SK-N-SH (cell line): ENCODE data around the gene GAPVD1. TPM values are rescaled to one million over a fixed set of nuclear protein-coding genes. Genes with fewer than 3 reads are reported as not detected.

Source experiments
- CTCF ChIA-PET: fragments of 300-600, 350-600 bp; formaldehyde crosslinking; extraction: SDS; loops from one replicate; lab custom pipeline; 2021; lab: Yijun Ruan, JAX
- POLR2A ChIA-PET: fragments of 350-600 bp; sonication (Branson Sonifier 250); formaldehyde crosslinking; extraction: SDS; loops from one replicate; lab custom pipeline; 2020; ENCODE audit warnings: antibody characterized with exemption, inconsistent platforms; lab: Yijun Ruan, JAX
- DNase-seq: peaks from one replicate; pipeline ENCODE4 v3.0.0; 2012
- H2AFZ ChIP-seq: fragments of 200-600 bp; sonication (generic); 2 replicates; pipeline ENCODE4 v1.8.1; 2016; ENCODE audit warnings: antibody characterized with exemption, mild to moderate bottlenecking, low read depth
- H3F3A ChIP-seq: fragments of 200-600 bp; sonication (generic); replicated peaks from 2 replicates; pipeline ENCODE3; 2016; ENCODE audit warnings: antibody characterized with exemption, mild to moderate bottlenecking; ENCODE audit not compliant: insufficient read depth
- H3K27ac ChIP-seq, 2 experiments: fragments of 200-500 bp in 1 of 2; fragments of 200-600 bp in 1 of 2; sonication (Bioruptor generic) in 1 of 2; sonication (generic), shearing (Covaris generic) in 1 of 2; 2 replicates each; pipeline versions ENCODE4 v1.5.1 to v1.6.1; 2014 to 2016; ENCODE audit warnings: low read depth in 2 of 2, inconsistent platforms in 1 of 2, low read length in 1 of 2, mild to moderate bottlenecking in 1 of 2, mixed read lengths in 1 of 2
- H3K27me3 ChIP-seq: fragments of 200-600 bp; sonication (generic), shearing (Covaris generic); 2 replicates; pipeline ENCODE4 v1.6.1; 2016; ENCODE audit warnings: mixed run types; ENCODE audit not compliant: insufficient read depth
- H3K36me3 ChIP-seq, 2 experiments: fragments of 200-500 bp in 1 of 2; fragments of 200-600 bp in 1 of 2; sonication (Bioruptor generic) in 1 of 2; sonication (generic) in 1 of 2; replicated peaks in 1 of 2; 2 replicates each; pipeline versions ENCODE3 to v1.5.1; 2014 to 2016; ENCODE audit warnings: low read length in 1 of 2, mild to moderate bottlenecking in 1 of 2; ENCODE audit not compliant: insufficient read depth in 2 of 2, control insufficient read depth in 1 of 2
- H3K4me1 ChIP-seq, 2 experiments: fragments of 200-500 bp in 1 of 2; fragments of 200-600 bp in 1 of 2; sonication (Bioruptor generic) in 1 of 2; sonication (generic), shearing (Covaris generic) in 1 of 2; 2 replicates each; pipeline versions ENCODE4 v1.5.1 to v1.6.1; 2014 to 2016; ENCODE audit warnings: low read depth in 1 of 2, low read length in 1 of 2, mixed run types in 1 of 2; ENCODE audit not compliant: insufficient read depth in 2 of 2, control insufficient read depth in 1 of 2
- H3K4me2 ChIP-seq: fragments of 200-600 bp; sonication (generic), shearing (Covaris generic); 2 replicates; pipeline ENCODE4 v1.6.1; 2017; ENCODE audit warnings: mixed run types
- H3K4me3 ChIP-seq, 2 experiments: fragments of 200-500 bp in 1 of 2; fragments of 200-600 bp in 1 of 2; sonication (Bioruptor generic) in 1 of 2; sonication (generic), shearing (Covaris generic) in 1 of 2; 2 replicates each; pipeline versions ENCODE4 v1.5.1 to v1.8.1; 2014 to 2016; ENCODE audit warnings: low read depth in 2 of 2, inconsistent platforms in 1 of 2, low read length in 1 of 2, mild to moderate bottlenecking in 1 of 2, mixed read lengths in 1 of 2, moderate library complexity in 1 of 2
- H3K79me2 ChIP-seq: fragments of 200-600 bp; sonication (generic); 2 replicates; pipeline ENCODE4 v1.8.1; 2017; ENCODE audit warnings: mild to moderate bottlenecking; ENCODE audit not compliant: insufficient read depth
- H3K9ac ChIP-seq: fragments of 200-600 bp; sonication (generic); 2 replicates; pipeline ENCODE4 v1.6.1; 2017; ENCODE audit warnings: mixed run types
- H3K9me2 ChIP-seq: fragments of 200-600 bp; sonication (generic); 2 replicates; pipeline ENCODE4 v1.6.1; 2017; ENCODE audit warnings: mixed run types
- H3K9me3 ChIP-seq: fragments of 200-600 bp; sonication (generic); 2 replicates; pipeline ENCODE4 v1.6.1; 2017; ENCODE audit warnings: mixed run types, mild to moderate bottlenecking, moderate library complexity
- H4K20me1 ChIP-seq: fragments of 200-600 bp; sonication (generic); 2 replicates; pipeline ENCODE4 v1.6.1; 2017; ENCODE audit warnings: mild to moderate bottlenecking, mixed run types; ENCODE audit not compliant: insufficient read depth
- FOSL2 ChIP-seq: IDR thresholded peaks from 2 replicates; pipeline ENCODE4 v1.4.0; 2012; ENCODE audit warnings: low read depth, mild to moderate bottlenecking, moderate library complexity, borderline replicate concordance
- GABPA ChIP-seq: IDR thresholded peaks from 2 replicates; pipeline ENCODE4 v1.4.0; 2012; ENCODE audit warnings: low read depth, mild to moderate bottlenecking
- JUND ChIP-seq: IDR thresholded peaks from 2 replicates; pipeline ENCODE4 v1.4.0; 2012
- MEF2A ChIP-seq: IDR thresholded peaks from 2 replicates; pipeline ENCODE4 v1.4.0; 2012; ENCODE audit warnings: low read depth, borderline replicate concordance
- RAD21 ChIP-seq: IDR thresholded peaks from 2 replicates; pipeline ENCODE4 v1.6.1; 2012; ENCODE audit warnings: mild to moderate bottlenecking, low read length
- RFX5 ChIP-seq: IDR thresholded peaks from 2 replicates; pipeline ENCODE4 v1.6.1; 2012; ENCODE audit warnings: mild to moderate bottlenecking, improper control_type of control experiment, low read length
- TEAD4 ChIP-seq: IDR thresholded peaks from 2 replicates; pipeline ENCODE4 v1.4.0; 2012; ENCODE audit warnings: mild to moderate bottlenecking, borderline replicate concordance; ENCODE audit not compliant: insufficient read depth
- YY1 ChIP-seq: IDR thresholded peaks from 2 replicates; pipeline ENCODE4 v1.4.0; 2012; ENCODE audit warnings: low read depth, mild to moderate bottlenecking
- WGBS: methylation state at CpG from one replicate; pipeline ENCODE4 v1.1.6; 2017; ENCODE audit warnings: low lambda C conversion rate; 5-methylcytosine and 5-hydroxymethylcytosine counted together
- polyA plus RNA-seq, 3 experiments: library from polyadenylated mRNA; depleted of rRNA; stranded (reverse); fragments of >200 nt; gene quantifications; 2 replicates each; pipeline ENCODE4 v1.2.3, GENCODE V29; 2012

Gene GAPVD1
- polyA plus RNA-seq, 1 of the 3 experiments (the other 2 are of a cell fraction), result 10.5 TPM

DNA sequence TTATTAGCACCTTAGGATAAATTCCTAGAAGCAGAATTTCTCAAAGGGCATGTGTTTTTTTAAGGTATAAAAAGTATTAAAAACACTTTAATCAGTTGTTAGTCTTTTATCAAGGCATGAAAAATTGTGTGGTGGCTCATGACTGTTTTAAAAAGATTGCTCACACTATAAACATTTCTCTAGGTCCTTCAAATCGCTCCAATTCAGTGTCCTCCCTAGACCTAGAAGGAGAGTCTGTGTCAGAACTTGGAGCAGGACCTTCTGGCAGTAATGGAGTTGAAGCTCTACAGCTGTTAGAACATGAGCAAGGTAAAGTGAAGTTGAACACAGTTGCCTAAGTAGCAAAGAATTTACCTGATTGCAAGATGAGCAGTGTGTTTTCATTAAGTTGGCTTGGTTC, 62.0 kb downstream of the GAPVD1 start:
- H3K27me3 ChIP-seq, result no peaks in the 10 kb centered on the region
- H3K4me3 ChIP-seq, result no peak overlapping the region
- H3K36me3 ChIP-seq, result peaks cover 22 to 32% of the 10 kb centered on the region in 2 experiments
- H3K4me1 ChIP-seq, result no peaks in the 10 kb centered on the region
- CTCF ChIA-PET, result no interaction called here
- DNase-seq, result no peak
- H3K27ac ChIP-seq, result no peak overlapping the region
- H3K79me2 ChIP-seq, result peaks cover 3% of the 10 kb centered on the region
- TF ChIP-seq RFX5, result no peak
- TF ChIP-seq GABPA, result no peak
- TF ChIP-seq MEF2A, result no peak
- TF ChIP-seq, all 33 proteins: peak for 0
- Histone ChIP-seq H3K9me2 (no peaks in the 10 kb centered on the region), H4K20me1 (no peaks in the 10 kb centered on the region), H3F3A (no peaks in the 10 kb centered on the region), H2AFZ (no peak overlapping the region), H3K4me2 (no peak overlapping the region), H3K9ac (no peak overlapping the region), H3K9me3 (no peaks in the 10 kb centered on the region)
- WGBS, result 100% methylated on average over 1 of the region's 1 CpG
- POLR2A ChIA-PET, result no interaction called here

DNA sequence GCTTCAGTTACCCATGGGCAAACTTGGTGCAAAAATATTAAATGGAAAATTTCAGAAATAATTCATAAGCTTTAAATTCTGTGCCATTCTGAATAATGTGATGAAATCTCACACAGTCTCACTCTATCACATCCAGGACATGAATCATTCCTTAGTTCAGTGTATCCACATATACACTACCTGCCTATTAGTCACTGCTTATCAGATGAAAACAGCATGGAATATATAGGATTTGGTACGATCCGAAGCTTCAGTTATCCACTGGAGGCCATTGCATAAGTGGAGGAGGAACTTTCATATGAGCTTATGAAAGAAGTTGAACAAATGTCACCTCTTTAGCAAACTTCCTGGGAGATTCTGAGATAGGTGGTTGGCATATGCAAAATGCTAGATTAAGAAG, 64.2 kb downstream of the GAPVD1 start:
- H3K79me2 ChIP-seq, result no peaks in the 10 kb centered on the region
- H3K9me2 ChIP-seq, result no peaks in the 10 kb centered on the region
- no peak overlapping the region for H2AFZ ChIP-seq
- no peak for DNase-seq
- ChIA-PET CTCF (no interaction called here), POLR2A (no interaction called here)
- H3K9me3 ChIP-seq, result no peaks in the 10 kb centered on the region
- H3K27me3 ChIP-seq, result no peaks in the 10 kb centered on the region
- TF ChIP-seq YY1 (no peak), JUND (0 out of 2 replicates have a peak, but pooled peaks have one; percentile 4), FOSL2 (0 out of 2 replicates have a peak, but pooled peaks have one; percentile 12)
- H4K20me1 ChIP-seq, result no peaks in the 10 kb centered on the region
- no peaks in the 10 kb centered on the region for H3K4me1 ChIP-seq
- peaks cover 26 to 43% of the 10 kb centered on the region in 2 experiments for H3K36me3 ChIP-seq
- no peak overlapping the region for H3K4me2 ChIP-seq
- H3F3A ChIP-seq, result no peaks in the 10 kb centered on the region
- H3K27ac ChIP-seq, result no peak overlapping the region
- no peak overlapping the region for H3K9ac ChIP-seq
- WGBS, result 70% methylated on average over 2 of the region's 2 CpGs
- H3K4me3 ChIP-seq, result no peak overlapping the region

DNA sequence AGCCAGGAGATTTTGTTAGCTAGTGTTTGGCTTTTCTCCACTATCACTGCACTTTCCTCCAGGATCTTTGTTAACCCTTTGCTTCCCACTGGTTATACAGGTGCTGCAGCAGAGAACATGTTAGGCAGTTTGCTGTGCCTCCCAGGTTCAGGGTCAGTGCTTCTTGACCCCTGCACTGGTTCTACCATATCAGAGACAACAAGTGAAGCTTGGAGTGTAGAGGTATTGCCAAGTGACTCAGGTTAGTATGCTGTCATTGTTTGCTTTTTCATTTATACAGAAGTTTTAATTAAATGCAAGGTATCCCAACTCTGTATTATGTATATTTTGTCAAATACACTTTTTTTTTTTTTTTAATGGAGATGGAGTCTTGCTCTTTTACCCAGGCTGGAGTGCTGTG, 68.4 kb downstream of the GAPVD1 start:
- H3K36me3 ChIP-seq, result peaks cover 34 to 56% of the 10 kb centered on the region in 2 experiments
- no peak overlapping the region for H3K4me3 ChIP-seq
- no peaks in the 10 kb centered on the region for H3K27me3 ChIP-seq
- DNase-seq, result no peak
- CTCF ChIA-PET, result no interaction called here
- no peaks in the 10 kb centered on the region for H3K79me2 ChIP-seq
- H3K27ac ChIP-seq, result no peak overlapping the region; a peak in 1 of 4 replicates
- no peaks in the 10 kb centered on the region for H3K9me2 ChIP-seq
- TF ChIP-seq RAD21, result no peak
- no peak for TF ChIP-seq MEF2A
- TF ChIP-seq TEAD4, result no peak
- H4K20me1 ChIP-seq, result no peaks in the 10 kb centered on the region
- H3K9ac ChIP-seq, result no peak overlapping the region
- H2AFZ ChIP-seq, result no peak overlapping the region
- H3K9me3 ChIP-seq, result no peaks in the 10 kb centered on the region
- no peak overlapping the region for H3K4me2 ChIP-seq
- H3K4me1 ChIP-seq, result no peaks in the 10 kb centered on the region
- H3F3A ChIP-seq, result no peaks in the 10 kb centered on the region
- POLR2A ChIA-PET, result no interaction called here
